ENCODE data around the gene PTPRD.

The PTPRD gene

GRCh38 chr9:9585920-9586319, 1026.9 kb downstream of the PTPRD start:
- H3K9me2 ChIP-seq (replicated peaks; ENCODE audit: low read depth, low read length), result no peaks in the 10 kb centered on the region
- no peaks in the 10 kb centered on the region for H3F3A ChIP-seq (ENCODE audit: low read depth)
- no peak overlapping the region for H2AFZ ChIP-seq (ENCODE audit: low read length)
- H3K9ac ChIP-seq (ENCODE audit: low read depth, low read length, poor library complexity, severe bottlenecking), result no peak overlapping the region
- H3K79me2 ChIP-seq (ENCODE audit: insufficient read depth, low read length), result no peaks in the 10 kb centered on the region
- H3K36me3 ChIP-seq (ENCODE audit: insufficient read depth, low read length), result no peaks in the 10 kb centered on the region
- no peaks in the 10 kb centered on the region for H3K9me3 ChIP-seq (ENCODE audit: insufficient read depth, low read depth, low read length)
- no peaks in the 10 kb centered on the region for H3K4me1 ChIP-seq (ENCODE audit: insufficient read depth, low read length, poor library complexity, severe bottlenecking)
- H3K4me2 ChIP-seq (ENCODE audit: low read depth, low read length, poor library complexity, severe bottlenecking), result no peak overlapping the region
- H3K27me3 ChIP-seq (ENCODE audit: insufficient read depth, low read length, poor library complexity, severe bottlenecking), result no peaks in the 10 kb centered on the region
- H4K20me1 ChIP-seq (ENCODE audit: insufficient read depth, low read length, poor library complexity, severe bottlenecking), result no peaks in the 10 kb centered on the region
- TF ChIP-seq EZH2phosphoT487 (IDR thresholded peaks at IDR 0.05; ENCODE audit: borderline replicate concordance) (no peak), CTCF (conservative IDR thresholded peaks at IDR 0.05; ENCODE audit: low read length) (no peak)
- H3K4me3 ChIP-seq (ENCODE audit: low read length, poor library complexity, severe bottlenecking), result no peak overlapping the region

GRCh38 chr9:9574080-9574479, 1038.7 kb downstream of the PTPRD start:
- H3K9me2 ChIP-seq (replicated peaks; ENCODE audit: low read depth, low read length), result no peaks in the 10 kb centered on the region
- no peak overlapping the region for H3K4me2 ChIP-seq (ENCODE audit: low read depth, low read length, poor library complexity, severe bottlenecking)
- TF ChIP-seq EZH2phosphoT487 (IDR thresholded peaks at IDR 0.05; ENCODE audit: borderline replicate concordance) (no peak), CTCF (conservative IDR thresholded peaks at IDR 0.05; ENCODE audit: low read length) (no peak)
- H3K27me3 ChIP-seq (ENCODE audit: insufficient read depth, low read length, poor library complexity, severe bottlenecking), result no peaks in the 10 kb centered on the region
- no peaks in the 10 kb centered on the region for H3K36me3 ChIP-seq (ENCODE audit: insufficient read depth, low read length)
- no peak overlapping the region for H2AFZ ChIP-seq (ENCODE audit: low read length)
- no peaks in the 10 kb centered on the region for H3K4me1 ChIP-seq (ENCODE audit: insufficient read depth, low read length, poor library complexity, severe bottlenecking)
- H3F3A ChIP-seq (ENCODE audit: low read depth), result no peaks in the 10 kb centered on the region
- H3K9ac ChIP-seq (ENCODE audit: low read depth, low read length, poor library complexity, severe bottlenecking), result no peak overlapping the region
- H3K79me2 ChIP-seq (ENCODE audit: insufficient read depth, low read length), result no peaks in the 10 kb centered on the region
- H4K20me1 ChIP-seq (ENCODE audit: insufficient read depth, low read length, poor library complexity, severe bottlenecking), result no peaks in the 10 kb centered on the region
- no peaks in the 10 kb centered on the region for H3K9me3 ChIP-seq (ENCODE audit: insufficient read depth, low read depth, low read length)
- no peak overlapping the region for H3K4me3 ChIP-seq (ENCODE audit: low read length, poor library complexity, severe bottlenecking)

GRCh38 chr9:9565700-9566099, 1047.1 kb downstream of the PTPRD start:
- Histone ChIP-seq H3K36me3 (ENCODE audit: insufficient read depth, low read length) (no peaks in the 10 kb centered on the region), H3K4me2 (ENCODE audit: low read depth, low read length, poor library complexity, severe bottlenecking) (no peak overlapping the region), H3F3A (ENCODE audit: low read depth) (no peaks in the 10 kb centered on the region), H4K20me1 (ENCODE audit: insufficient read depth, low read length, poor library complexity, severe bottlenecking) (no peaks in the 10 kb centered on the region), H3K27me3 (ENCODE audit: insufficient read depth, low read length, poor library complexity, severe bottlenecking) (no peaks in the 10 kb centered on the region), H3K9me2 (replicated peaks; ENCODE audit: low read depth, low read length) (no peaks in the 10 kb centered on the region), H3K4me1 (ENCODE audit: insufficient read depth, low read length, poor library complexity, severe bottlenecking) (no peaks in the 10 kb centered on the region), H3K9me3 (ENCODE audit: insufficient read depth, low read depth, low read length) (no peaks in the 10 kb centered on the region), H3K79me2 (ENCODE audit: insufficient read depth, low read length) (no peaks in the 10 kb centered on the region), H3K9ac (ENCODE audit: low read depth, low read length, poor library complexity, severe bottlenecking) (no peak overlapping the region), H3K4me3 (ENCODE audit: low read length, poor library complexity, severe bottlenecking) (no peak overlapping the region), H2AFZ (ENCODE audit: low read length) (no peak overlapping the region)
- TF ChIP-seq EZH2phosphoT487 (IDR thresholded peaks at IDR 0.05; ENCODE audit: borderline replicate concordance) (no peak), CTCF (conservative IDR thresholded peaks at IDR 0.05; ENCODE audit: low read length) (no peak)

All from Loucy (cell line).